Spleen (tissue), 11 donors: ENCODE results near the gene INSR. TPM values are rescaled to one million over a fixed set of nuclear protein-coding genes. Genes with fewer than 3 reads are reported as not detected.
A peak's percentile ranks its signal among the peaks of the same experiment; 100 is the strongest.
"Not testable (repeated sequence)": the region's sequence is repeated elsewhere in the genome, so short reads cannot be mapped to it uniquely, and the experiment has no call there.

Experiments used
- DNase-seq: peaks from one replicate; pipeline ENCODE4 v3.0.0-alpha.2; 2020
- H3K27ac ChIP-seq, 8 donors: fragments of 200-600 bp; sonication (generic) in 7 of 8; 1 replicate in 4 of 8; 2 replicates in 4 of 8; pipeline versions ENCODE4 v1.5.0 to v1.8.0; 2016 to 2021; ENCODE audit warnings: inconsistent platforms in 4 of 8, mild to moderate bottlenecking in 4 of 8, moderate library complexity in 1 of 8
- H3K27me3 ChIP-seq, 7 donors: fragments of 200-600 bp; sonication (generic) in 6 of 7; replicated peaks in 1 of 7; 1 replicate in 4 of 7; 2 replicates in 3 of 7; pipeline versions ENCODE4 v1.5.0 to v1.8.0; 2016 to 2021; ENCODE audit warnings: inconsistent platforms in 3 of 7, mild to moderate bottlenecking in 1 of 7
- H3K36me3 ChIP-seq, 6 donors: fragments of 200-600 bp; sonication (generic) in 5 of 6; 1 replicate in 4 of 6; 2 replicates in 2 of 6; pipeline versions ENCODE4 v1.5.0 to v1.8.0; 2016 to 2021; ENCODE audit warnings: inconsistent platforms in 2 of 6
- H3K4me1 ChIP-seq, 6 donors: fragments of 200-600 bp; sonication (generic) in 5 of 6; 1 replicate in 3 of 6; 2 replicates in 3 of 6; pipeline versions ENCODE4 v1.5.0 to v1.8.0; 2016 to 2021; ENCODE audit warnings: inconsistent platforms in 3 of 6
- H3K4me3 ChIP-seq, 8 donors: fragments of 200-600 bp; sonication (generic) in 7 of 8; 1 replicate in 4 of 8; 2 replicates in 4 of 8; pipeline versions ENCODE4 v1.5.0 to v1.8.0; 2016 to 2021; ENCODE audit warnings: inconsistent platforms in 4 of 8, mild to moderate bottlenecking in 4 of 8, moderate library complexity in 2 of 8
- H3K9me3 ChIP-seq, 8 donors: fragments of 200-600 bp; sonication (generic) in 7 of 8; 1 replicate in 4 of 8; 2 replicates in 4 of 8; pipeline versions ENCODE4 v1.5.0 to v1.8.0; 2016 to 2021; ENCODE audit warnings: inconsistent platforms in 4 of 8
- CTCF ChIP-seq, 11 experiments: fragments of 200-600 bp in 7 of 11; fragments of 450-650 bp in 4 of 11; sonication (generic) in 4 of 11; IDR thresholded peaks in 8 of 11; conservative IDR thresholded peaks in 3 of 11; 1 replicate in 7 of 11; 2 replicates in 4 of 11; pipeline versions ENCODE4 v1.4.0 to v1.8.0; 2016 to 2021; ENCODE audit warnings: antibody characterized with exemption in 11 of 11, inconsistent platforms in 4 of 11, mild to moderate bottlenecking in 1 of 11
- POLR2A ChIP-seq, 3 donors: fragments of 450-650 bp; IDR thresholded peaks; one replicate each; pipeline ENCODE4 v1.5.1; 2017; ENCODE audit warnings: antibody characterized with exemption in 3 of 3, mild to moderate bottlenecking in 1 of 3
- POLR2AphosphoS5 ChIP-seq, 3 donors: sonication (generic); formaldehyde crosslinking; IDR thresholded peaks; one replicate each; pipeline ENCODE4 v1.5.1; 2017; ENCODE audit warnings: antibody characterized with exemption in 3 of 3
- WGBS, 5 donors: extraction: QIAGEN DNeasy Blood & Tissue Kit in 3 of 5; methylation state at CpG; one replicate each; pipeline versions ENCODE4 v1.1.5 to v1.1.7; 2013 to 2018; 5-methylcytosine and 5-hydroxymethylcytosine counted together
- intact Hi-C: fragments of 100-400 bp; cut with DNase I; formaldehyde crosslinking; loops from one replicate; pipeline ENCODE4 v1.15.0; 2023; ENCODE audit warnings: low total_unique reads
- polyA plus RNA-seq, 3 donors: library from polyadenylated mRNA; stranded (reverse); fragments of 200-250 nt; gene quantifications; one replicate each; pipeline ENCODE4 v1.2.1, GENCODE V29; 2013
- total RNA-seq, 7 donors: library from RNA; depleted of rRNA in 3 of 7; stranded (reverse); fragments of >200 nt in 3 of 7; fragmentation: NEBNext Ultra II Directional in 4 of 7; extraction: Animal tissue kit (Norgen Biotek cat#: 25700) in 4 of 7; gene quantifications; one replicate each; pipeline versions ENCODE4 v1.1.0 to v1.2.1, GENCODE V29; 2016 to 2021
- donor health status: healthy with polysubstance abuse.
- donor health status: DM: no; HTN: no; CAD: no; lungs with moderate emphysema.
- donor health status: DM: no; HTN: no; CAD: no.
- donor health status: Bipolar disorder and iron deficiency.
- donor health status: healthy.
- donor health status: DM: no; HTN: no; CAD: no.
- donor health status: DM: yes; HTN: yes; CAD: no.

The INSR gene
- total and polyA plus RNA-seq, 10 donors = 7.6 to 467 (median 228) TPM

DNA sequence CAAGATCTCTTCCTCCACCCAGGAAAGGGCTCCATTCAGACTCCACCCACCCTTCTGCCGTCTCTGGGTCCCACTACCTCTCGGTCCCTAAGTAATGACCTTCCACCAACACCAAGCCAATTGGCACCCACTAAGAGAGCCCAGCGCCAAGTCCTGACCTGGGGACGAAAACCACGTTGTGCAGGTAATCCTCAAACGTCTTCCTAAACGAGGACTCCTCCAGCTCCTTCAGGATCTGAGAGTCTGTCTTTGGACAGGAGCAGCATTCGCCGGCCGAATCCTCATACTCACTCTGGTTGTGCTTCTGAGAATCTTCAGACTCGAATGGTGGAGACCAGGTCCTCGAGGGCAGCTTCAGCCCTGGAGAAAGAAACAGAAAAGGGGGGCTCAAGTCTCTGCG, 141.6 kb downstream of the INSR start:
- Histone ChIP-seq H3K9me3 (no peaks in the 10 kb centered on the region), H3K27me3 (no peaks in the 10 kb centered on the region), H3K36me3 (peaks cover 0 to 95% (median 15%) of the 10 kb centered on the region in 6 donors), H3K4me1 (peaks cover 0 to 6% (median 0%) of the 10 kb centered on the region in 6 donors), H3K27ac (no peak overlapping the region), H3K4me3 (no peak overlapping the region)
- DNase-seq = no peak
- intact Hi-C loops = no loop called here
- WGBS, 5 donors = 73 to 90% (median 81%) methylated on average over 13 of the region's 13 CpGs
- TF ChIP-seq POLR2A (IDR thresholded peaks at IDR 0.05) = no peak

- WGBS, 5 donors = 82 to 86% (median 84%) methylated on average over 24 of the region's 24 CpGs
- intact Hi-C loops = loop anchor here (5.0 kb wide), 1 partner anchor 192 kb away; no protein-coding TSS in a partner anchor
- peaks cover 0 to 81% (median 12%) of the 10 kb centered on the region in 6 donors for H3K36me3 ChIP-seq
- peaks cover 0 to 10% (median 3%) of the 10 kb centered on the region in 8 donors for H3K9me3 ChIP-seq
- no peak overlapping the region for H3K27ac ChIP-seq
- H3K27me3 ChIP-seq = no peaks in the 10 kb centered on the region
- TF ChIP-seq POLR2AphosphoS5 (IDR thresholded peaks at IDR 0.05) (peak; percentile 11 to 77 (median 57)), CTCF (IDR thresholded peaks at IDR 0.05 in 8 of 11, conservative IDR thresholded peaks at IDR 0.05 in 3 of 11) (no peak), POLR2A (IDR thresholded peaks at IDR 0.05) (no peak)
- no peak for DNase-seq
- H3K4me3 ChIP-seq = no peak overlapping the region
- peaks cover 0 to 6% (median 0%) of the 10 kb centered on the region in 6 donors for H3K4me1 ChIP-seq
These were observed 144.1 kb downstream of the INSR start for GRCh38 chr19:7149956-7150705.

GRCh38 chr19:7147119-7147675, 147.0 kb downstream of the INSR start:
- DNase-seq = not testable (repeated sequence)
- intact Hi-C loops = loop anchor here (5.0 kb wide), 1 partner anchor 195 kb away; no protein-coding TSS in a partner anchor

DNA sequence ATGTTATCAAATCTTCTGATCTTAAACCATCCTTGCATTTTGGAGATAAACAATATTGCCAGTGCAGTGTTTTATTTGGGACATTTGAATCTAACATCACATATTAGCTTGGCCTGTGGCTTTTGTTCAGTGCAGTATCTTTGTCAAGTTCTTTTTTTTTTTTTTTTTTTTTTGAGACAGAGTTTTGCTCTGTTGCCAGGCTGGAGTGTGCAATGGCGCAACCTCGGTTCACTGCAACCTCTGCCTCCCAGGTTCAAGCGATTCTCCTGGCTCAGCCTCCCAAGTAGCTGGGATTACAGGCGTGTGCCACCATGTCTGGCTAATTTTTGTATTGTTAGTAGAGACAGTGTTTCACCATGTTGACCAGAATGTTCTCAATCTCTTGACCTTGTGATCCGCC, 148.1 kb downstream of the INSR start:
- not testable (repeated sequence) for H3K9me3 ChIP-seq, H3K4me1 ChIP-seq, H3K4me3 ChIP-seq, DNase-seq, H3K27me3 ChIP-seq, H3K27ac ChIP-seq
- peak in 2 of 3 donors; percentile 23 to 25 for TF ChIP-seq POLR2AphosphoS5 (IDR thresholded peaks at IDR 0.05)
- peaks cover 0 to 82% (median 29%) of the 10 kb centered on the region in 6 donors for H3K36me3 ChIP-seq
- WGBS, 5 donors = 87 to 98% (median 94%) methylated on average over 5 of the region's 5 CpGs
- intact Hi-C loops = loop anchor here (5.0 kb wide), 1 partner anchor 196 kb away; no protein-coding TSS in a partner anchor

More at GRCh38 chr19:7147119-7147675, 147.0 kb downstream of the INSR start:
- not testable (repeated sequence) for H3K27ac ChIP-seq, H3K4me1 ChIP-seq, H3K4me3 ChIP-seq, H3K9me3 ChIP-seq, H3K27me3 ChIP-seq
- H3K36me3 ChIP-seq = peaks cover 0 to 82% (median 20%) of the 10 kb centered on the region in 6 donors
- WGBS, 5 donors = 84 to 92% (median 89%) methylated on average over 10 of the region's 10 CpGs

- 73 to 82% (median 78%) methylated on average over 2 of the region's 2 CpGs for WGBS, 5 donors
- H3K9me3 ChIP-seq = peaks cover 0 to 10% (median 3%) of the 10 kb centered on the region in 8 donors
- TF ChIP-seq POLR2A (IDR thresholded peaks at IDR 0.05) (no peak), POLR2AphosphoS5 (IDR thresholded peaks at IDR 0.05) (no peak), CTCF (IDR thresholded peaks at IDR 0.05 in 8 of 11, conservative IDR thresholded peaks at IDR 0.05 in 3 of 11) (no peak)
- H3K36me3 ChIP-seq = peaks cover 0 to 82% (median 32%) of the 10 kb centered on the region in 6 donors
- intact Hi-C loops = loop anchor here (5.0 kb wide), 1 partner anchor 197 kb away; no protein-coding TSS in a partner anchor
- H3K4me3 ChIP-seq = no peak overlapping the region
- no peak overlapping the region for H3K27ac ChIP-seq
- H3K27me3 ChIP-seq = no peaks in the 10 kb centered on the region
- DNase-seq = no peak
- H3K4me1 ChIP-seq = peaks cover 0 to 6% (median 0%) of the 10 kb centered on the region in 6 donors
These were observed 148.7 kb downstream of the INSR start for GRCh38 chr19:7145494-7145893.
